Measurements from ENCODE around the gene EBP. TPM values are rescaled to one million over a fixed set of nuclear protein-coding genes. Genes with fewer than 3 reads are reported as not detected.

The EBP gene
- total and polyA plus RNA-seq, 9 of the 15 experiments (the other 6 are each of a cell fraction or from before 2014, with no cell fraction given) = 228 to 987 (median 274) TPM

DNA sequence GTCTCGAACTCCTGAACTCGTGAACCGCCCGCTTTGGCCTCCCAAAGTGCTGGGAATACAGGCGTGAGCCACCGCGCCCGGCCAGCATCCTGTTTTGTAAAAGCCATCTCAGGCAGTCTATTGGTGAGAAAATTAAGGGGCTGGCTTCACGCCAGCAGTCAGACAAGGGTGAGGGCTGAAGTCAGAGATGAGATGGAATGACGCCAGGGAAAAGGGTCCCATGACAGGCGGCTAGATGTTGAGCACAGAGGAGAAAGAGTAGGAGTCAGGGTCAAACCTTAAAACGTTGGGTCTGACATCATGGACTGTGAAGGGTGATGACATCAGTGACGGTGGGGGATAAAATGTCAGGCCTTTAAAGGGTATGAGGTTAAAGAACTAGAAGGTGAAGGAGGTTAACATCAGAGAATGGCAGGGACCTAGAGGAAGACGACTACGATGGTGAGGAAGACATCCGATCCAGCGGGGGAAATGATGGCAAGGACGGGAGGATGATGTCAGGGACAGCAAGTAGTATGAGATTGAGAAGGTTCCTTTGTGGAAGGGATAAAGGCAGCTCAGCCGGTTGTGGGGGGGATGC, 52.2 kb downstream of the EBP start (continued):
- TF ChIP-seq, protein P1, sequence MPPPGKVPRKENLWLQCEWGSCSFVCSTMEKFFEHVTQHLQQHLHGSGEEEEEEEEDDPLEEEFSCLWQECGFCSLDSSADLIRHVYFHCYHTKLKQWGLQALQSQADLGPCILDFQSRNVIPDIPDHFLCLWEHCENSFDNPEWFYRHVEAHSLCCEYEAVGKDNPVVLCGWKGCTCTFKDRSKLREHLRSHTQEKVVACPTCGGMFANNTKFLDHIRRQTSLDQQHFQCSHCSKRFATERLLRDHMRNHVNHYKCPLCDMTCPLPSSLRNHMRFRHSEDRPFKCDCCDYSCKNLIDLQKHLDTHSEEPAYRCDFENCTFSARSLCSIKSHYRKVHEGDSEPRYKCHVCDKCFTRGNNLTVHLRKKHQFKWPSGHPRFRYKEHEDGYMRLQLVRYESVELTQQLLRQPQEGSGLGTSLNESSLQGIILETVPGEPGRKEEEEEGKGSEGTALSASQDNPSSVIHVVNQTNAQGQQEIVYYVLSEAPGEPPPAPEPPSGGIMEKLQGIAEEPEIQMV (tag; conservative IDR thresholded peaks at IDR 0.05; ENCODE audit: low read depth) = no peak
- TF ChIP-seq, protein P2, sequence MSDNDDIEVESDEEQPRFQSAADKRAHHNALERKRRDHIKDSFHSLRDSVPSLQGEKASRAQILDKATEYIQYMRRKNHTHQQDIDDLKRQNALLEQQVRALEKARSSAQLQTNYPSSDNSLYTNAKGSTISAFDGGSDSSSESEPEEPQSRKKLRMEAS (CRISPR knock-in tag; IDR thresholded peaks at IDR 0.05) = no peak
- TF ChIP-seq NFATC3 (IDR thresholded peaks at IDR 0.05) (0 out of 2 replicates have a peak, but pooled peaks have one; percentile 63), BDP1 (IDR thresholded peaks at IDR 0.05; ENCODE audit: insufficient read depth, insufficient read length) (no peak), ETV6 (IDR thresholded peaks at IDR 0.05; ENCODE audit: borderline replicate concordance in 1 of 2, low read depth in 2 of 2, low read length in 1 of 2) (no peak), ETV6 (CRISPR knock-in tag; IDR thresholded peaks at IDR 0.05; ENCODE audit: borderline replicate concordance) (no peak), NCOA1 (IDR thresholded peaks at IDR 0.05; ENCODE audit: low read depth) (peak; percentile 96), BCOR (IDR thresholded peaks at IDR 0.05) (peak; percentile 13; the same call in 1 of the 2 replicates), MTA2 (IDR thresholded peaks at IDR 0.05; ENCODE audit: low read depth) (0 out of 2 replicates have a peak, but pooled peaks have one; percentile 16), ARID1B (IDR thresholded peaks at IDR 0.05) (0 out of 2 replicates have a peak, but pooled peaks have one; percentile 29), U2AF1 (optimal IDR thresholded peaks at IDR 0.05; ENCODE audit: low read depth, low read length) (no peak), FOSL1 (tag; conservative IDR thresholded peaks at IDR 0.05) (0 out of 2 replicates have a peak, but pooled peaks have one; percentile 31), SRF (CRISPR knock-in tag; IDR thresholded peaks at IDR 0.05) (peak in 1 of 2 experiments; percentile 71; a peak in 1 of 4 replicates), SP1 (CRISPR knock-in tag; IDR thresholded peaks at IDR 0.05) (no peak), ZNF324 (CRISPR knock-in tag; IDR thresholded peaks at IDR 0.05) (no peak), ETV5 (CRISPR knock-in tag; IDR thresholded peaks at IDR 0.05; ENCODE audit: low read depth) (no peak), ZNF717 (CRISPR knock-in tag; IDR thresholded peaks at IDR 0.05) (no peak), HDAC1 (IDR thresholded peaks at IDR 0.05) (peak in 1 of 2 experiments; percentile 85; a peak in 2 of 4 replicates)
- TF ChIP-seq, protein P3, sequence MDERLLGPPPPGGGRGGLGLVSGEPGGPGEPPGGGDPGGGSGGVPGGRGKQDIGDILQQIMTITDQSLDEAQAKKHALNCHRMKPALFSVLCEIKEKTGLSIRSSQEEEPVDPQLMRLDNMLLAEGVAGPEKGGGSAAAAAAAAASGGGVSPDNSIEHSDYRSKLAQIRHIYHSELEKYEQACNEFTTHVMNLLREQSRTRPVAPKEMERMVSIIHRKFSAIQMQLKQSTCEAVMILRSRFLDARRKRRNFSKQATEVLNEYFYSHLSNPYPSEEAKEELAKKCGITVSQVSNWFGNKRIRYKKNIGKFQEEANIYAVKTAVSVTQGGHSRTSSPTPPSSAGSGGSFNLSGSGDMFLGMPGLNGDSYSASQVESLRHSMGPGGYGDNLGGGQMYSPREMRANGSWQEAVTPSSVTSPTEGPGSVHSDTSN (CRISPR knock-in tag; IDR thresholded peaks at IDR 0.05; ENCODE audit: low read depth) = no peak
- TF ChIP-seq, protein P3 (tag; conservative IDR thresholded peaks at IDR 0.05; ENCODE audit: low read depth) = 0 out of 2 replicates have a peak, but pooled peaks have one; percentile 22
- TF ChIP-seq, protein P4, sequence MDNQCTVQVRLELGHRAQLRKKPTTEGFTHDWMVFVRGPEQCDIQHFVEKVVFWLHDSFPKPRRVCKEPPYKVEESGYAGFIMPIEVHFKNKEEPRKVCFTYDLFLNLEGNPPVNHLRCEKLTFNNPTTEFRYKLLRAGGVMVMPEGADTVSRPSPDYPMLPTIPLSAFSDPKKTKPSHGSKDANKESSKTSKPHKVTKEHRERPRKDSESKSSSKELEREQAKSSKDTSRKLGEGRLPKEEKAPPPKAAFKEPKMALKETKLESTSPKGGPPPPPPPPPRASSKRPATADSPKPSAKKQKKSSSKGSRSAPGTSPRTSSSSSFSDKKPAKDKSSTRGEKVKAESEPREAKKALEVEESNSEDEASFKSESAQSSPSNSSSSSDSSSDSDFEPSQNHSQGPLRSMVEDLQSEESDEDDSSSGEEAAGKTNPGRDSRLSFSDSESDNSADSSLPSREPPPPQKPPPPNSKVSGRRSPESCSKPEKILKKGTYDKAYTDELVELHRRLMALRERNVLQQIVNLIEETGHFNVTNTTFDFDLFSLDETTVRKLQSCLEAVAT (IDR thresholded peaks at IDR 0.05) = peak; percentile 34 to 57; a peak in 1 of 4 replicates
- TF ChIP-seq, protein P5, sequence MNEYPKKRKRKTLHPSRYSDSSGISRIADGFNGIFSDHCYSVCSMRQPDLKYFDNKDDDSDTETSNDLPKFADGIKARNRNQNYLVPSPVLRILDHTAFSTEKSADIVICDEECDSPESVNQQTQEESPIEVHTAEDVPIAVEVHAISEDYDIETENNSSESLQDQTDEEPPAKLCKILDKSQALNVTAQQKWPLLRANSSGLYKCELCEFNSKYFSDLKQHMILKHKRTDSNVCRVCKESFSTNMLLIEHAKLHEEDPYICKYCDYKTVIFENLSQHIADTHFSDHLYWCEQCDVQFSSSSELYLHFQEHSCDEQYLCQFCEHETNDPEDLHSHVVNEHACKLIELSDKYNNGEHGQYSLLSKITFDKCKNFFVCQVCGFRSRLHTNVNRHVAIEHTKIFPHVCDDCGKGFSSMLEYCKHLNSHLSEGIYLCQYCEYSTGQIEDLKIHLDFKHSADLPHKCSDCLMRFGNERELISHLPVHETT (CRISPR knock-in tag; conservative IDR thresholded peaks at IDR 0.05 in 1 of 2, IDR thresholded peaks at IDR 0.05 in 1 of 2) = no peak
